Stimulated activated CD4-positive, alpha-beta T cell treated with anti-CD3 and anti-CD28 coated beads, Interleukin-4, amount 100 ng/mL, for 1 hour (primary cell): Measurements from ENCODE around the gene SEPTIN11.

Experiments used
- DNase-seq: peaks from one replicate; pipeline ENCODE4 v3.0.0-alpha.2; 2020

Gene SEPTIN11

DNA sequence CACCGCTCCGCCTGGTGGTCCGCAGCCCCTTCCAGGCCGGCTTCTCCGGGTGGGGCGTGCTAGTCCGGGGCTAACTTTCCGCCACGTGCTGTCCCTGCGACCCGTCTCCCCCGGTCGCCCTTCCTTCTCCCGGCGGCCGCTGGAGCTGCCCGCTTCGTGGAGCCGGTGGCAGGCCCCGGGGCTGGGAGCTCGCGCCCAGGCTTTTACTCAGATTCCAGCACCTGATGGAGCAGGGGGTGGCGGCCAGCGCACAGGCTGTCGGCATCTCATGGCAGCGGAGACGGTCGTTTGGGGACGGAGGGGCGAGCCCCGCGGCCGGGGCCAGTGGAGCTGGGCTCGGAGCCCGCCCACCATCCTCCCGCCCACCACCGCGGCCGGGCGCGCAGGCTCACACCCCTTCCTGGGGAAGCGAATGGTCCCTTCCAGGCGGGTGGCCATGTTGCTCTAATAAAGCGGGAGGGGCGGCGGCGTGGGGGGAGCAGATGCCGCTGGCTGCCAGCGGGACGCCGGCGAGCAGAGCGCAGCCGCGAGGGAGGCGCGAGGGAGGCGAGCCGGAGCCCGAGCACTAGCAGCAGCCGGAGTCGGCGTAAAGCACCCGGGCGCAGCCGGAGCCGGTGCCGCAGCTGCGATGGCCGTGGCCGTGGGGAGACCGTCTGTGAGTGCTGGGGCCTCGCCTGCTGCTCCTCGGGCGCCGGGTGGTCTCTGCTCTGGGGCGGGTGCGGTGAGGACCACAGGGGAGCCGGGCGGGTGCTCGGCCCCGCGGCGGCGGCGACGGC, at the start of gene SEPTIN11:
TSS of gene SEPTIN11 (plus strand) at position 477 of the 776 bp plus-strand sequence. CDS start at position 629, 152 bp downstream.
- peak; percentile 83 for DNase-seq

DNA sequence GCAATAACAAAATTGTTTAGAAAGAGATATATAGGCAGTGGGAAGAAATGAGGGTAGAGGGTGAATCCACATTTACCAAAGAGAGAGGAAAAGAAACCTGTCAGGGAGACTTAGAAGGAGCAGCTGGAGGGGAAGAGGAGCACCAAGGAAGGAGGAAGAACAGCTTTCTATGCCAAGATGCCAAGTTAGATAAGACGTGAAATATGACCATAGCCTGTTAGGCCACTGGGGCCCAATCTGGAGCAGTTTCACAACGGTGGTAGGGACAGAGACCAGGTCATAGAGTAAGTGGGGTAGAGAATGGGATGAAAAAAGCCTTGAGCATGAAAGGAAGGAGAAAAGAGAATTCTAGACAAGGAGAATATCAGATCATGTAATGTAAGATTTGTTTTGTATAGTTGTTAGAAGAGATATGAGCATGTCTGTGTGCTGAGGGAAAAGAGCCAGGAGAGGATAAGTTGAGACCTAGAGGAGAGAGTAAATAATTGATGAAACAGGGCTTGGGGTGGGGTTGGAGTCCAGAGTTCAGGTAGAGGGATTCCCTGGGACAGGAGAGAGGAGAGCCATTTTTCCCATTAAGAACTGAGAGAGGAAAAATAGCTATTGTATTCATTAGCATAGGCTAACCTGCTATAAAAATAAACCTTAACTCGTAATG, 47.2 kb upstream of the SEPTIN11 start:
- no peak for DNase-seq

DNA sequence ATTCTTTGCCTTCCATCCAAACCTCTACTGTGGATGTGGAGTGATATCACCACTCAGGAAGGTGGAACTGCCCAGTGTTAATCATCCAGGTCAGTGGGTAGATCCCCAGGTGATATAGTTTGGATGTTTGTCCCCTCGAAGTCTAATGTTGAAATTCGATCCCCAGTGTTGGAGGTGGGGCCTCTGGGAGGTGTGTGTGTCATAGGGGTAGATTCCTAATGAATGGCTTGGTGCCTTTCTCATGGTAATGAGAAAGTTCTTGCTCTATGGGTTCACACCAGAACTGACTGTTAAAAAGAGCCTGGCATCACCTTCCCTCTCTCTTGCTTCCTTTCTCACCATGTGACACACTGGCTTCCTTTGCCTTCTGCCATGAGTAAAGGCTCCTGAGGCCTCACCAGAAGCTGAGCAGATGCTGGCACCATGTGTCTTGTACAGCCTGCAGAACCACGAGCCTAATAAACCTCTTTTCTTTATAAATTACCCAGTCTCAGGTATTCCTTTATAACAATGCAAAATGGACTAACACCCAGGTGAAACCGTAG, 44.8 kb upstream of the SEPTIN11 start:
- DNase-seq: no peak

DNA sequence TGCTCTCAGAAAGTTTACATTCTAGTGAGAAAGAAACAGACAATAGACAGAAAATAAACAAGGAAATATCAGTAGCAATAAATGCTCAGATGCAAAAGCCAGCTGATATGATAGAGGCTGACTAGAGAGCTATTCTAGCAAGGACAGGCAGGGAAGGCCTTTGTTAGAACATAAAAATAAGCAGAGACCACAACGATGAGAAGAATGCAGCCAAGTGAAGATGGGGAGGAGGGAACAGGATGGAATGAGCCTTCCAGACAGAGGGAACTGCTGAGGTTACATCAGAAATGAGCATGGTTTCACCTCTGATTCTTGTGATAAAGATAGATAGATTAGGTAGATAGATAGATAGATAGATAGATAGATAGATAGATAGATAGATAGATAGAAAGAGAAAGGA, 44.0 kb upstream of the SEPTIN11 start:
- no peak for DNase-seq

DNA sequence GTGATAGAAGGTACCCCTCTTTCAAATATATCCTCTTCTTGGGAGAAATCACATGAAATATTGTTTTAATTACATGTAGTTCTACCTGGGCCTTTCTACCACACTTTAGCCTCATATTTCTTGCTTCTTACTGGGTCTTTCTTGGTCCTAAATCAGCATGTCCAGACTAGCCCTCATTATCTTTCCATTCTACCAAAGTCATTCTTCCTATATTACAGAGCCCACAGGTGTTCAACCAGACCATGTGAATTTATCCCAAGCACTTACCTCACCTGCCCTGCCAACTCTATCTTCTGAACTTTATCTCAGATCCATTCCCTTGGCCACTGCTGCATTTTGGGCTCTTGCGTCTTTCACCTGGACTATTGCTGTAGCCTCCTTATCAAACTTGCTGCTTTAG, 39.8 kb upstream of the SEPTIN11 start:
- no peak for DNase-seq

DNA sequence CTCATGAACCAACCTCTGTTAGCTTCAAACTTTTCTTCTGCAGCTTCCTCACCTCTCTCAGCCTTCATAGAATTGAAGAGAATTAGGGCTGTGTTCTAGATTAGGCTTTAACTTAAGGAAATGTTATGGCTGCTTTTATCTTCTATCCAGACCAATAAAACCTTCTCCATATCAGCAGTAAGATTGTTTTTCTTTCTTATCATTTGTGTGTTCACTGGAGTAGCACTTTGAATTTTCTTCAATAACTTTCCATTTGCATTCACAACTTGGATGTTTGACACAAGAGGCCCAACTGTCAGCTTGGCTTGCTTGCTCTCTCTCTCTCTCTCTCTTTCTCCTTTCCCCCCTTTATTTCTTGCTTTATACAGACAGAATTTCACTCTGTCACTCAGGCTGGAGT, 28.8 kb upstream of the SEPTIN11 start:
- no peak for DNase-seq

DNA sequence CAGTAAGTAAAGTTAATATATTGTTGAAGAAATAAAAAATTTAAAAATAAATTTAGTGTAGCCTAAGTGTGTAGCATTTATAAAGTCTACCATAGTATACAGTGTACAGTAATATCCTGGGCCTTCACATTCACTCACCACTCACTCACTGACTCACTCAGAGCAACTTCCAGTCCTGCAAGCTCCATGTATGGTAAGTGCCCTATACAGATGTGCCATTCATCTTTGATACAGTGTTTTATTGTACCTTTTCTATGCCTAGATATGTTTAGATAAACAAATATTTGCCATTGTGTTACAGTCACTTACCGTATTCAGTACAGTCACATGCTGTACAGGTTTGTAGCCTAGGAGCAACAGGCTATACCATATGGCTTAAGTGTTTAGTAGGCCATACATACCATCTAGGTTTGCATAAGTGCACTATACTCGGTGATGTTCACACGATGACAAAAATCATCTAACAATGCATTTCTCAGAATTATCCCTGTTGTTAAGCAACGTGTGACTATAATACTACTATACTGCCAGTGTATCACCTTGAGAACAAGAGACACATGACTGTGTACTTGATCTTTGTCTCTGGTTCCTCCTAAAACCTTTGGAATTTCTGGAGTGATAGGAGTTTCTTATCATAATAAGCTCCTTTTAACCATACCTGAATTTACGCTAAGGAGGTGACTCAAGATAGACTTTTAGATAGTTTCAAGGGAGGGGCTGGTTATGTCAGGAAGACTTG, 25.8 kb upstream of the SEPTIN11 start:
- DNase-seq: no peak

DNA sequence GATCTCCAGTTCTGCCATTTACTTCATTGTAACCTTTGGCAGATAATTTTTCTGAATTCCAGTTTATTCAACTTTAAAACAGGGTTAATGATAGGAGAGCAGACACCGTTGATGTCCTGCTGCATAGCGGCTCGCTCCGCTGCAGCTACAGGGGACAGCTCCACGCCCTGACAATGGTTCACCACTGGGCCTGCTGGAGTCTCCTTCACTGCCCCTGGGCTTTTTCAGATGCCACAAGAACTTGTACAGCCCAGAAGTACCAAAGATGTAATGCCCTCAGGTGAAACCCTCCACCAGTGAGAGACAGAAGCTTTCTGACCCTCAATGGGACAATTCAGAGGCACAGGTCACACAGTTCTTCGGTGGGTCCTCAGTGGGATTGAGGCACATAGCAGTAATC, 22.7 kb upstream of the SEPTIN11 start:
- no peak for DNase-seq

DNA sequence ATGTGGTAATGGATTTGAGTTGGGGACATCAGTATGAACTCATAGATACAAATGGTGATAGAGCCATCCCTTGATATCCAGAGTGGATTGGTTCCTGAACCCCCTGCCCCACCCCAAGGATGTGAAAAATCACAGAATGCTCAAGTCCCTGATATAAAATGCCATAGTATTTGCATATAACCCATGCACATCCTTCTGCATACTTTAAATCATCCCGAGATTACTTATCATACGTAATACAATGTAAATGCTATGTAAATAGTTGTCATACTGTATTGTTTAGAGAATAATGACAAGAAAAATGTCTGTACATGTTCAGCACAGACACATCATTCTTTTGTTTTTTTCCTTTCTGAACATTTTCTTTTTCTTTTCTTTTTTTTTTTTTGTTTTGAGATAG, 18.9 kb upstream of the SEPTIN11 start:
- no peak for DNase-seq

DNA sequence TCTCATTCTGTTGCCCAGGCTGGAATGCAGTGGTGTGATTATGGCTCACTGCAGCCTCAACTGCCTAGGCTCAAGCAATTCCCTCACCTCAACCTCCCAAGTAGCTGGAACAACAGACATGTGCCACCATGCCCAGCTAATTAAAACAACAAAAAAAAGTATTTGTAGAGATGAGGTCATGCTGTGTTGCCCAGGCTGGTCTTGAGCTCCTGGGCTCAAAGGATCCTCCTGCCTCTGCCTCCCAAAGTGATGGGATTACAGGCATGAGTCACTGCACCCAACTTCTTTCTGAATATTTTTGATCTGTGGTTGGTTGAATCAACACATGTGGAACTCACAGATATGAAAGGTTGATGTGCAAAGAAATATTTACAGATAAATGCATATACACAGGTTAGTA, 18.5 kb upstream of the SEPTIN11 start:
- DNase-seq: no peak

DNA sequence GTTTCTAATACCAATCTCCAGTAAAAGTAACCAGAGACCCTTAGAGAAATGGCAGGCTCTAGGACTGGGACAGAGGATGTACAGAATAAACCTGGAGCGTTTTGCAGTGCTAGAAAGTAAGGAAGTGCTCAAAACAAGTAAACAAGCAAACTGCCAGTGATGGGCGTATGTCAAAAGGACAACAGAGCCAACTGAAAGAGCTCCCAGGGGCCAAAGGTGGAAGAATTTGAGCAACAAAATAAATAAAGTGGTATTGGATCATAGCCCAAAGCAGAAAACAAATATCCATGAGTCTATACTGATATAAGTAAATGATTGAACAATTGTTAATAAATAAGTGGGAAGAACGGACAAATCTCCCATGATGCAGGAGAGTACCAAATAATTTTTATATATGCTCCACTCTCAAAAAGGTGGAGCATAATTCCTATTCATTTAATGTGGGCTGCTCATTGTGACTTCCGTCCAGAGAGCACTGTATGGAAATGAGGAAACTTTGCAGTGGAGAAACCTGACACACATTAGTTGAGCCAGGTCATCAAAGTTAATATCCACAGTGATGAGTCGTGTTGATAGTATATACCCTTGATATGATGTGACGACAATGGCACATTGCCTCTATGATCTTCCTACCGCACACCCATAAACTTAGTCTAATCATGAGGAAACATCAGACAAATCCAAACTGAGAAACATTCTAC, 17.8 kb upstream of the SEPTIN11 start:
- DNase-seq: no peak

DNA sequence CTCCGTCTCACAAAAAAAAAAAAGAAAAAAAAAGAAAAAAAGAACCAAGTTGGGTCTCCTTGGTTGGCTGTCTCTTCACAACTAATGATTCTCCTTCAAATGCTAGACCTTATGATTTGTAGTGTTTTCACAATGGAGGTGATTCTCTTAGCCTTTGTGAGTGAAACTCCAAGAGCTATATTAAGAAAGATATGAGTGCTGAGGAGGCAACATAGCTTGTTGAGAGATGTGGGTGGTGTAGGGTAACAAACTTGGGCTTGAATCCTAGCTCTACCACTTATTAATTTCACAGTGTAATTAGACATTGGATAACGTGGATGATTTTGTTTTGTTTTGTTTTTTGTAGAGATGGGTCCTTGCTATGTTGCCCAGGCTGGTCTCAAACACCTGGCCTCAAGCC, 10.4 kb upstream of the SEPTIN11 start:
- DNase-seq: no peak

DNA sequence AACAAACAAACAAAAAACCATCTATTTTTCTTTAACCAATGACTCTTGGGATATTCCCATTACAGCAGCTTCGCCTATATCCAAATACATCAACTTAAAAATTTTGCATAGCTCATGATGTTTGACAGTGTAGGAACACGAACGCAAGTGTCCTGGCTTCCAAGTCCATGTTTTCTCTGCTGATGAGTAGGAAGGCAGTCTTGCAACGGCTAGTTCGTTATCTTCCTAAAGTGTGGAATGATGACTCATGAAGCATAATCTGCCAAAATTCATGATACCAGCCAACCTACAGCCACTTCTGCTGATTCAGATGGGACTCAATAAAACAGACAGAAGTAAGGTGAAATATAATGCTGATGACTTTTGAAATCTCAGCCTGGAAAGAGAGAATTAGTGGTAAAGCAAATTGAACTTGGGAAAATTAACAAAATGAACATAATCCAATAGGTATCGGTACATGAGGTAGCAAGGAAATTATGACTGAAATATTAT, 6.4 kb upstream of the SEPTIN11 start:
- no peak for DNase-seq

DNA sequence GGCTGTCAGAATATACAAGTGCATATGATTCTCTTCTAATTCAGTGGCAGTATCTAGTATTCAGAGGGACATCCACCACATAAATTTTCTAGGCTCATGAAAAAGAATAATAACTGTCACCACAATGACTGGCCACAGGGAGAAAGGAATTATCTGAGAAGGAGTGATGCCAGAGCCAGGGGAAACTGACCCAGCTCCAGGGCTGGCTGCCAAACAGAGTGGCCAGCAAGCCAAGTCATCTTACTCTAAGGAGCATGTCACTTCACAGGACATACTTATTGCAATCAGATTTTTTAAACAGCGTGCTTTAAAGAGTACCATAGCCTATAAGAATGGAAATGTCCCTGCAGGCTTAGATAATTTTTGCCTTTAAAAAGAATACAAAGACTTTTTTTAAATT, 5.8 kb upstream of the SEPTIN11 start:
- no peak for DNase-seq

DNA sequence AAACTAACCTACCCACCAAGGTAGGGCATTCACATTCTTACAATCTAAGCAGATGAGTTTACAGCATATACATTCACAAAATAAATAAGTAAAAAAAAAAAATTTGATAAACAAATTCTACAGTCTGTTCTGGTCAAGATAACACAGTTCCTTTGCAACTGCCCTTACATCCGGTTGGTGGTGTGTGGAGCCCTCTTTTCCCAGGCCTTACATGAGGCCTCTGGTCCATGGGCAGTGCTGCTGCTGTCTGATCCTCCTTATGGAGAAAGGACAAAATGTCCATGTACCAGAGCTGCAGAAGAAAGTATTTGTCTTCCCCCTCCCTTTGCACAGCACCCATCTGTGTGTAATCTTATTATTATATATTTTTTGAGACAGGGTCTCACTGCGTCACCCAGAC, 2.2 kb upstream of the SEPTIN11 start:
- no peak for DNase-seq

DNA sequence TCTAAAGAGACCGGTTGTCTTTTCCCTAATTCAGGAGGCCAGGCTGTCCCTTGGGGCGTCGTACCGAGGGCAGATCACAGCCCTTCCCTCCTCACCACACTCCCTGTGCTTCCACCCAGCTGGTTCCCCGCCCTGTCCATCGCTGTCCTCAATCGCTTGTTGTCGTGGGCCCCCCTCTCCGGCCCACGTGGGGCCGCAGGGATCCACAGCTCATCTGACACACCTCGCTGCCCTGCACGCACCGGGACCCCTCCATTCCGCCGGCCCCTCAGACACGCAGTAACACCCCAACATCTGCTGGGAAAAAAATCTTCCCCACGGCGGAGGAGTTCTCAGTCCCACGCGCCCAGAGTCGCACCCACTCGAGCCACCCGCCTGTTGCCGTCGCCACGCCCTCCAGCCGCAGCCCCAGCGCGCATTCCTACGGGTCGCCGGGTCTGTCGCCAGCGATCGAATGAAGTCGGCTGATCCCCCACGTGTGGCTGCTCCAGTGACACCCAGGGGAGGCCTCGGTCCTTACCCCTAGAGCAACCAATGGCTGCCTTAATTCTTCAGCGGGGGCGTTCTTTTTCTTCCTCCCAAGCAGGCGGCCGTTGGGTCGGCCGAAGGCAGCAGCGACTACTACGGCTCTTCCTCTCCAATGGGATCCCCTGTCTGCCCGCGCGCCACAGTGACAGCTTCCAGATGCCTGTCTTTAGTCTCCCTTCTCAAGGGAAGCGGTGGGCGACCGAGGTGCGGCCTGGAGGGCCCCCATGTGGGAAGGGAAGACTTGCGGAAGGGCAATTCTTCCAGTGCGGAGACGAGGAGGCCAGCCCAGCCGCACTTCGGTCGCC, 893 bp upstream of the SEPTIN11 start:
- peak; percentile 55 for DNase-seq

DNA sequence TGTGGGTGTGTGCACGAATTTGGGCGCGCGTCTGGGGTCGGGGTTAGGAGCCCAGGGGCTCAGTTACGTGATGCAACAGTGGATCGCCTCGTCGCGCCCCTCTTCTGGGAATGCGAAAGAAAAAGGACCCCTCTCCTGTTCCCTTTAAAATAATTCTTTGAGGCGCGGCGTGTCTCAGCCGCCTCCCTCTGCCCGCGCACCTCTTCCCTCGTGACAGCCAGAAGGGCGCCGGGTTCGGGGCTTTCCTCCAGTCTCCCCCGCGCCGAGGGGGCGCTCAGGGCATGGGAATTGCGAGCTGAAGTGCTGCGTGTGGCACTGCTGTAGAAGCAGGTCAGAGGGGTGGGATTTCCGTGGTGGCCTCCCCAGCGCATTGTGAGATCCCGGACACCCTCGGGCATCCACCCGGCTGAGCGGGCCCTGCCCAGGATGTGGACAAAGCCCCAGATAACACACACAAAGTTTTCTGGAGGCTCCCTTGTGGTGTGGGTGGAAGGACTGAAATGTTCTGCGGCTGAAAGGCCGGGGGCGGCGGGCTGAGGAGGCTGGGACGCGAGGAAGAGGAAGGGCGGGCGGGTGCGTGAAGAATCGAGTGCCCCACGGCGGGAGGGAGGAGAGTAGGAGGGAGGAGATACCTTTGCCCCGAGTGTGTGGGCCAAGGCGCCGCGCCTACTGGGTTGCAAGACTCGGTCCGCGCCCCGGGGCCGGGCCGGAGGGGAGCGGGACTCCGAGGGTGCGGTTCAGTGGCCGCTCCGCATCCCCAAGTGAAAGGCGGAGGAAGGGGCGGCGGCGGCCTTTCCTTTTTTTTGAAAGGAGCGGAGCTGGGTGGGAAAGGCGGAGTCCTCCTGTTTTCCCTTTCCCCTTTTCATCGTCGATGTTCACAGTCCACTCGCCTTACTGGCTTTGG, 752 bp downstream of the SEPTIN11 start:
- DNase-seq: peak; percentile 61

DNA sequence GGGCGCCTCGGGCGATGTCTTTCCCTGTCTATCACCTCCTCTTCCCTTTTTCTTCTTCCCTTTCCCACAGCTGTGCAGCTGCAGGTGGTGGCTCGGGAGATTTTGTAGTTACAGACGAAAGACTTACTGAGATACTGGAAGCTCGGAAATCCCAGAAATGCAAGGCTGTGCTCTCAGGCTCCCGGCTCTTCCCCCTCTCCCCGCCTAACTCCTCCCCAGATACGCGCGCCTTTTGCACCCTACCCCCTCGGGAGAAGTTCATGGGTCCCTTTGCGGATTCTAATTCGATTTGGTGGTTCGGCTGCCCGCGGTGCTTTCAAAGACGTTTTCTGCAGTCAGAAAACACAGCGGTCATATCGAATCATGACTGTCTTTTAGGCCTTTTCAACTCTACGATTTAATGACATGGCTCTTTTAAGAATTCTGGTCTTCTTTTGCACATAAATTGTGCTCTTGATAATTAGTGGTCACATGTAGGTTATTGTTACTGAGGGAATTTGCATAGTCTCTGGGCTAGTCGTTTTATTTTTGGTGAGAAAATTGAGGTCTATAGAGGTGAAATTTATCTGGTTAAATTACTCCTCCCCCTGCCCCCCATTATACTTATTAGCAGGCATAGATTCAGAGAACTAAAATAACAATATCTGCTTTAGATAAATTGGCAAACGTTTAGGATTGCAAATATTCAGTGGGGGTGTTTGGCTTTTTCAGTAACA, 1.6 kb downstream of the SEPTIN11 start:
- no peak for DNase-seq

DNA sequence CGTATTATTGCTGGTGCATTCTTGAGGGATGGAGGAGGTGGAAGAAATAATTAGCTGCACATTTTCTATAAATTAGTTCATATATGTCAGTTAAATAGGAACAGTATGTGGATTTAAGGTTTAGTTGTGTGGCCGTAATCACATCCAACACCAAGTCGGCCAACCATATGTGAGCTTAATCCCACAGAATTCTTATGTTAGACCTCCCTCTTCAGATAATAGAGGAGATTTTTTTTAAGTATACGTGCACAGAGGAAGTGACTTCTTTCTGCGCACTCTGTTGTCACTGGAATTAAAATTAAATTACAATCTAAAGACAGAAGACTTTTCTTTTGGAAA, 2.1 kb downstream of the SEPTIN11 start:
- no peak for DNase-seq

DNA sequence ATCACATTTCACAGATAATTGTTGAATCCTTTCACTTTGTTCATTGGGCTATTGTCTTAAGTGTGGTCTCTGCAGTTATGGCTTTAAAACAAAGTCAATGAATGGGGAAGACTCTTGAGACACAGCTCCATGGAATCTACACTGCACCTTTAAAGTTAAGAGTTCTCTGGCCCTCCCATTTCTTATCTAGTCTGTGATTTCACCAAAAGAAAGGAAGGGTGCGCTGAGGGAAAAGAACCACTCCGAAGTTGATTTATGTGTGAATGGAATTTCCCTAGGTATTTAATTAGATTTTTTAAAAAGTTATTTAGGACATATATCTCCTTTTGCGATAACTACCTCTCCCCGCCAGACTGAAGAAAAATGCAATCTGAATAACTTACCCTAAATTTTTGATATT, 2.5 kb downstream of the SEPTIN11 start:
- no peak for DNase-seq
